Fibroblast of lung (primary cell): ENCODE results near the gene GHR.

ENCODE experiments used
- CTCF ChIP-seq, 2 donors: IDR thresholded peaks in 1 of 2; conservative IDR thresholded peaks in 1 of 2; 1 replicate in 1 of 2; 2 replicates in 1 of 2; pipeline ENCODE4 v1.5.1; 2011 to 2012; ENCODE audit warnings: low read length in 2 of 2, control low read depth in 1 of 2, inconsistent platforms in 1 of 2, low read depth in 1 of 2, mild to moderate bottlenecking in 1 of 2
- EZH2 ChIP-seq: IDR thresholded peaks from 2 replicates; pipeline ENCODE4 v1.5.1; 2012; ENCODE audit warnings: low read length, control low read depth, mild to moderate bottlenecking; ENCODE audit errors: missing control alignments

DNA sequence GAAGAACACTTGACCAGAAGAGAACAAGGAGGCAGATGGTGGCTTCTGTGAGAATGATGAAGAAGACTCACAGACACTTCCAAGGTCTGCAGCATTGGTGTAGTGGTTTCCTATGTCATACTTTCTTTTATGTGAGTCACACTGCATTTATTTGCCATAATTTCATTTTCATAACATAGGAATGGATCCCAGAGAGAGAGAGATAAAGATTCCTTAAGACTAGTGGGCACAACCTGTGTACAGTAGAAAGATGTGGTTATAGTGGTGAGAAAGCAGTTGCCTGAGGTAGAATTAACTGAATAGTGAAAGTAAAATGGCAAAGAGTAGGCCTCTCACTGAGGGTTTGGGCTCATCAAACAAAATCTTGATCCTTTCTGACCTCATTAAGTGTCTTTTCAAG, 325.8 kb downstream of the GHR start:
- TF ChIP-seq CTCF (conservative IDR thresholded peaks at IDR 0.05 in 1 of 2, IDR thresholded peaks at IDR 0.05 in 1 of 2; ENCODE audit: low read depth in 1 of 2, low read length in 2 of 2) (no peak), EZH2 (no peak)
